D721Med (cell line): Measurements from ENCODE around the gene MARK3.

Experiments used
- DNase-seq: peaks from one replicate; pipeline ENCODE4 v3.0.0; 2011; ENCODE audit warnings: low spot score; ENCODE audit not compliant: insufficient read length
- FAIRE-seq: peaks from 2 replicates; lab custom pipeline; 2011; peaks lifted over from hg19 to GRCh38; lab: Jason Lieb, UNC
- CTCF ChIP-seq: IDR thresholded peaks from 2 replicates; pipeline ENCODE4 v1.5.1; 2012; ENCODE audit warnings: mild to moderate bottlenecking, control low read depth; ENCODE audit not compliant: insufficient read depth; ENCODE audit errors: missing control alignments

The MARK3 gene

GRCh38 chr14:103527408-103528145, 142.4 kb downstream of the MARK3 start:
- FAIRE-seq: no peak
- DNase-seq: no peak
- TF ChIP-seq CTCF: no peak

- DNase-seq (peak; percentile 74), FAIRE-seq (no peak)
- TF ChIP-seq CTCF: no peak
Measured at GRCh38 chr14:103528146-103528586, 143.0 kb downstream of the MARK3 start.

DNA sequence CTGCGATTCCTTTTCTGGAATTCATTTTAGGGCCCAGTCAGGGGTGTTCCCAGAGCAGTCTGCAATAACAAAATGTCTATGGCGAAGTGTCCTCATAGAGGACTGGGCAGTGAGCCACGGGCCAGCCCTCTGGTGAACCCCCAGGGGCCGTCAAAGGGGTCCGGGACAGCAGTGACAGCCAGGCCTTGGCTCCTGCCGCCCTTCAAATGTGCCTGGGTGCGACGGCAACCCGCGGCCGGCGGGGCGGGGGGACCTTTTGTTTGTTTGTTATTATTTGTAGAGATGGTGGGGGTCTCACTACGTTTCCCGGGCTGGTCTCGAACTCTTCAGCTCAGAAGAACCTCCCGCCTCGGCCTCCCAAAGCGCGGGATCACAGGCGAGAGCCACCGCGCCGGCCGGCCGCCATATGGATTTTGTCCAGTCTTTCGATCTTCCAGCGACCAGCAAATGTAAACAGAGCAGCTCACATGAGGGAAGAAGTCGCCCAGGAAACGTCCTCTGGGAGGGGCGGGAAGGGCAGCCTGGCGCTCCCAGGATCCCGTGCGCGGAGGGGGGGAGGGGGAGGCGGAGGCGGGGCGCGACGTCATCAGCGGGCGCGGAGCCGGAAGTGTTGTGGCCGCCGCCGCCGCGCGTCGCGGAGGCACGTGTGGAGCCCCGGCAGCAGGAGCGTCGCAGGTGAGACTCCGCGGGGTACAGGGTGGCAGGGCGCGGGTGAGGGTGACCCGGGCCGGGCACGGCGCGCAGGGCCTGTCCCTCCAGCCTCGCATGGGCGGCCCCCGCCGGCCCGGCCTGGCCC, 143.6 kb downstream of the MARK3 start, which contains the start of gene TRMT61A:
Gene TRMT61A (plus strand): TSS at position 610 of the 796 bp plus-strand sequence. CDS start 783 bp downstream, outside the sequence.
- FAIRE-seq: no peak
- DNase-seq: peak; percentile 100
- no peak for TF ChIP-seq CTCF

- no peak for TF ChIP-seq CTCF
- FAIRE-seq: no peak
- no peak for DNase-seq
Measured at GRCh38 chr14:103529383-103530365, 144.5 kb downstream of the MARK3 start.

DNA sequence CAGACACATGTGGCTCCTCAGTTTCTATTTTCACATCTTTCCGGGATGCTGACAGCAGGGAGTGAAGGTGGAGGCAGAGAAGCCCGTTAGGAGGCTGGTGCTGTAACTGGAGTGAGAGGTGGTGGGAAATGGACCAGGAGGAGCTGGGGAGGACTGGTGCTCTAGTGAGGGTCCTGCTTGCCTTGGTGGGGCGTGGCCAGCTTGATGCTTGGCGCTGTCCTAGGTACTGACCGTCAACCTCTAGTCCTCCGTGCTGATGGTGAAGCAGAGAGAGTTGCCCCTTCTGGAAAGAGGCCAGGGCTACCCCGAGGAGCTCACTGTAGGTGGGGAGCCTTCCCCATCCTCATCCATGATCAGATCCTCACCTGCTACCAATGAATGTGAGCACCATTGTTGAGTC, 145.2 kb downstream of the MARK3 start:
- TF ChIP-seq CTCF: no peak
- no peak for DNase-seq
- FAIRE-seq: no peak

- no peak for FAIRE-seq
- no peak for DNase-seq
- no peak for TF ChIP-seq CTCF
Measured at GRCh38 chr14:103530831-103531230, 145.6 kb downstream of the MARK3 start.
